ENCODE measurements around the gene UGT1A6. TPM values are rescaled to one million over a fixed set of nuclear protein-coding genes. Genes with fewer than 3 reads are reported as not detected.

The UGT1A6 gene
- total RNA-seq, 1 donor = not detected

DNA sequence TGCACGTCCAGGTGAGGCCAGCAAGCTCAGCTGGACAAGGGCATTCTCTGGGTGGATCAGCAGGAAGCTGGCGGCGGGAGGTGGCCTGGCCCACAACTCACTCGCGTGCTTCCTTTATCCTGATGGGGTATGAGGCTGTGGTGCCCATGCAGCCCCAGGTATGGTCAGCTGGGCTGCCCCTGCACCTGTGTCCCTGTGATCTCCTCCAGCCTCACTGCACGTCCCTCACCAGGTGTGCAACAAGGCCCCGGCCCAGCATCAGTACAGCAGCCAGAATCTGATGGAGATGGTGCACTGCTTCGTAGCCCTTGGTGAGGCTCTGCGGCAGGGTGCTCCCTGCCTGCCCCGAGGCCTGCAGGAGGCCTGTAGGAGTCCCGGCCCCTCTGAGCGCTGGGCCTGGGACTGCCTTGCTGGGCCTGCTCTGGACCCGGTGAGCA, 103.1 kb downstream of the UGT1A6 start:
- peak; percentile 32 for DNase-seq (ENCODE audit: insufficient read length, low spot score, missing footprints)
- Histone ChIP-seq H3K4me2 (ENCODE audit: insufficient read depth, low read length) (no peak overlapping the region), H3K79me2 (ENCODE audit: insufficient read depth, low read length) (no peaks in the 10 kb centered on the region), H3K36me3 (ENCODE audit: insufficient read depth, low read length) (no peaks in the 10 kb centered on the region), H3K4me1 (ENCODE audit: insufficient read depth, low read length) (no peaks in the 10 kb centered on the region), H4K20me1 (ENCODE audit: insufficient read depth, low read length) (no peaks in the 10 kb centered on the region), H3K4me3 (ENCODE audit: insufficient read depth, low read length) (no peak overlapping the region), H2AFZ (ENCODE audit: low read length) (no peak overlapping the region), H3K9me3 (ENCODE audit: low read depth, low read length) (no peaks in the 10 kb centered on the region), H3K27me3 (ENCODE audit: insufficient read depth, low read length) (no peaks in the 10 kb centered on the region), H3K27ac (ENCODE audit: low read depth, low read length) (no peak overlapping the region)
- TF ChIP-seq CTCF (IDR thresholded peaks at IDR 0.05; ENCODE audit: extremely low read depth, low read depth, low read length) = no peak

GRCh38 chr2:233796254-233796653, 103.6 kb downstream of the UGT1A6 start:
- DNase-seq (ENCODE audit: insufficient read length, low spot score, missing footprints) = peak; percentile 29
- no peak overlapping the region for H3K4me2 ChIP-seq (ENCODE audit: insufficient read depth, low read length)
- no peaks in the 10 kb centered on the region for H3K36me3 ChIP-seq (ENCODE audit: insufficient read depth, low read length)
- H4K20me1 ChIP-seq (ENCODE audit: insufficient read depth, low read length) = no peaks in the 10 kb centered on the region
- no peaks in the 10 kb centered on the region for H3K9me3 ChIP-seq (ENCODE audit: low read depth, low read length)
- H3K27me3 ChIP-seq (ENCODE audit: insufficient read depth, low read length) = no peaks in the 10 kb centered on the region
- no peak overlapping the region for H3K4me3 ChIP-seq (ENCODE audit: insufficient read depth, low read length)
- no peak overlapping the region for H3K27ac ChIP-seq (ENCODE audit: low read depth, low read length)
- no peaks in the 10 kb centered on the region for H3K4me1 ChIP-seq (ENCODE audit: insufficient read depth, low read length)
- no peak for TF ChIP-seq CTCF (IDR thresholded peaks at IDR 0.05; ENCODE audit: extremely low read depth, low read depth, low read length)
- H2AFZ ChIP-seq (ENCODE audit: low read length) = no peak overlapping the region
- H3K79me2 ChIP-seq (ENCODE audit: insufficient read depth, low read length) = no peaks in the 10 kb centered on the region

DNA sequence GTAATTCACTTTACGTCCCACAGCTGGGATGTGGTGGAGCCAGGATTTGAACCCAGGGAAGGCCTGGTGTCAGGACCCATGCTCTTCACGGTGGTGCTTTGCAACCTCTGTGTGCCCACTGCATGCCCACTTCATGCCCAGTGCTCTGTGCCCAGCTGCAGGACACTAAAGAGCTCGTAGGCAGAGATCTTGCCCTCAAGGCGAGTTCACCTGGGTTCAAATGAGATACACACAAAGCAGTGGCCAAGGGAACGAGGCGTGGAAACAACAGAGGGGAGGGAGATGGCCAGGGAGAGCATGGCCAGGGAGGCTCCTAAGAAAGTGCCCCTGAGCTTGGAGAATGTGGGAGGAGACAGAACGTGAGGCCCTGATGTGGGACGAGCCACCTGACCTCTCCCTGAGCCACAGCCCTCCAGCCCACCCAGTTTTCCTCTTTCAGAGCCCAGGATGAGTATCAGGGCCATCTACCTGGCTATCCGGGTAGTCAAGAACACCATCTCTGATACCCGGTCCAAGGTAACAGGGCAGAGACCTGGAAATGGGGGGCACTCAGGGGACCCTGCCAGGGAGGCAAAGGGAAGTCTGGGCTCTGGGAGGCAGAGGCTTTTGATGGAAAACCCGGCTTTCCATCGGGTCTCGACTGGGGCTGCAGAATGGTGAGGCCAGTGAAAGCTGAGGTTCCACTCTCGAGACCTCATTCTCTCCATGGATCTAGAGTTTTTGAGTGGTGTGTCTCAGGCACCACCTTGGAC, 105.8 kb downstream of the UGT1A6 start:
- no peaks in the 10 kb centered on the region for H4K20me1 ChIP-seq (ENCODE audit: insufficient read depth, low read length)
- H3K4me2 ChIP-seq (ENCODE audit: insufficient read depth, low read length) = no peak overlapping the region
- no peak overlapping the region for H3K27ac ChIP-seq (ENCODE audit: low read depth, low read length)
- H3K9me3 ChIP-seq (ENCODE audit: low read depth, low read length) = no peaks in the 10 kb centered on the region
- no peak for TF ChIP-seq CTCF (IDR thresholded peaks at IDR 0.05; ENCODE audit: extremely low read depth, low read depth, low read length)
- peaks cover 5% of the 10 kb centered on the region for H3K27me3 ChIP-seq (ENCODE audit: insufficient read depth, low read length)
- peak; percentile 49 for DNase-seq (ENCODE audit: insufficient read length, low spot score, missing footprints)
- H3K36me3 ChIP-seq (ENCODE audit: insufficient read depth, low read length) = no peaks in the 10 kb centered on the region
- no peak overlapping the region for H3K4me3 ChIP-seq (ENCODE audit: insufficient read depth, low read length)
- no peaks in the 10 kb centered on the region for H3K4me1 ChIP-seq (ENCODE audit: insufficient read depth, low read length)
- H2AFZ ChIP-seq (ENCODE audit: low read length) = no peak overlapping the region
- no peaks in the 10 kb centered on the region for H3K79me2 ChIP-seq (ENCODE audit: insufficient read depth, low read length)

GRCh38 chr2:233799087-233799665, 106.5 kb downstream of the UGT1A6 start:
- peak; percentile 14 for DNase-seq (ENCODE audit: insufficient read length, low spot score, missing footprints)
- no peak for TF ChIP-seq CTCF (IDR thresholded peaks at IDR 0.05; ENCODE audit: extremely low read depth, low read depth, low read length)
- Histone ChIP-seq H3K4me2 (ENCODE audit: insufficient read depth, low read length) (no peak overlapping the region), H3K36me3 (ENCODE audit: insufficient read depth, low read length) (no peaks in the 10 kb centered on the region), H3K79me2 (ENCODE audit: insufficient read depth, low read length) (no peaks in the 10 kb centered on the region), H3K9me3 (ENCODE audit: low read depth, low read length) (no peaks in the 10 kb centered on the region), H3K4me3 (ENCODE audit: insufficient read depth, low read length) (no peak overlapping the region), H3K27me3 (ENCODE audit: insufficient read depth, low read length) (peaks cover 5% of the 10 kb centered on the region), H4K20me1 (ENCODE audit: insufficient read depth, low read length) (no peaks in the 10 kb centered on the region), H3K4me1 (ENCODE audit: insufficient read depth, low read length) (no peaks in the 10 kb centered on the region), H3K27ac (ENCODE audit: low read depth, low read length) (no peak overlapping the region), H2AFZ (ENCODE audit: low read length) (no peak overlapping the region)

All from osteoblast (primary cell).